HepG2 (cell line): Measurements from ENCODE around the gene RAMAC.

ENCODE experiments used
- BRD4 ChIP-seq: sonication (generic); formaldehyde crosslinking; IDR thresholded peaks from 2 replicates; pipeline ENCODE4 v1.4.0; 2020; ENCODE audit warnings: missing genetic modification reagents
- NR1H2 ChIP-seq: sonication (generic); formaldehyde crosslinking; IDR thresholded peaks from 2 replicates; pipeline ENCODE4 v1.8.1; 2022; ENCODE audit warnings: low read depth, missing genetic modification reagents, borderline replicate concordance

DNA sequence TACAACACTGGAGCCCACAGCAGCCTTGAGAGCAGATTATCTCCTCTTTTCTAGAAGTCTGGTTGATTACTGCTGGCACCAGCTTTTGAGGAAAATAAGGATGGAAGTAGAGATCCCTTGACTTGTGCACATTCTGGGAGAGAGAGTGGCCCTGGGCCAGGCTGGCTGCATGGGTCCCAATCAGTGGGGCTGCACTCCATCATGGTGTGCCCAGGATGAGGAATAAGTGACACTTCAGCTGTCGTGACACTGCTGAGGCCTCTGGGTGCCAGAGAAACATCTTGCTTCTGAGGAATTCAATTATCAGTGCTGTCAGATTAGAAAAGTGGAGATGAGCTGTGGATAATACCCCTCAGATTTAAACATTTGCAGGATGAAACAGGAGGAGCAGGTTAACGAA lies 9.1 kb downstream of the RAMAC start:
- TF ChIP-seq NR1H2 (CRISPR knock-in tag) (no peak), BRD4 (CRISPR knock-in tag) (no peak)
